ENCODE measurements around the gene TENM3. TPM values are rescaled to one million over a fixed set of nuclear protein-coding genes. Genes with fewer than 3 reads are reported as not detected.

Gene TENM3
- total RNA-seq, 1 donor from 2014 or later: 124 TPM

GRCh38 chr4:182303847-182304246 lies 60.6 kb downstream of the TENM3 start:
- peaks cover 2% of the 10 kb centered on the region for H3K4me1 Mint-ChIP-seq (ENCODE audit: low read depth, unreplicated experiment)
- no peak overlapping the region for H3K27ac Mint-ChIP-seq (ENCODE audit: unreplicated experiment)
- no peak overlapping the region for H3K4me3 Mint-ChIP-seq (ENCODE audit: unreplicated experiment)
- no peaks in the 10 kb centered on the region for H3K27me3 Mint-ChIP-seq (ENCODE audit: unreplicated experiment)
- TF ChIP-seq CTCF (IDR thresholded peaks at IDR 0.05; ENCODE audit: partially characterized antibody, unreplicated experiment): no peak
- no peaks in the 10 kb centered on the region for H3K9me3 Mint-ChIP-seq (ENCODE audit: unreplicated experiment)
- DNase-seq: no peak
- H3K36me3 Mint-ChIP-seq (ENCODE audit: unreplicated experiment): no peaks in the 10 kb centered on the region

- H3K4me1 Mint-ChIP-seq (ENCODE audit: low read depth, unreplicated experiment): no peaks in the 10 kb centered on the region
- no peak for DNase-seq
Measured at GRCh38 chr4:182306792-182307507, 63.7 kb downstream of the TENM3 start.

GRCh38 chr4:182307746-182308145 lies 64.5 kb downstream of the TENM3 start:
- no peak overlapping the region for H3K4me3 Mint-ChIP-seq (ENCODE audit: unreplicated experiment)
- TF ChIP-seq CTCF (IDR thresholded peaks at IDR 0.05; ENCODE audit: partially characterized antibody, unreplicated experiment): no peak
- no peaks in the 10 kb centered on the region for H3K4me1 Mint-ChIP-seq (ENCODE audit: low read depth, unreplicated experiment)
- no peaks in the 10 kb centered on the region for H3K27me3 Mint-ChIP-seq (ENCODE audit: unreplicated experiment)
- no peaks in the 10 kb centered on the region for H3K9me3 Mint-ChIP-seq (ENCODE audit: unreplicated experiment)
- DNase-seq: no peak
- no peaks in the 10 kb centered on the region for H3K36me3 Mint-ChIP-seq (ENCODE audit: unreplicated experiment)
- no peak overlapping the region for H3K27ac Mint-ChIP-seq (ENCODE audit: unreplicated experiment)

More at GRCh38 chr4:182306792-182307507, 63.7 kb downstream of the TENM3 start:
- no peaks in the 10 kb centered on the region for H3K27me3 Mint-ChIP-seq (ENCODE audit: unreplicated experiment)
- no peak overlapping the region for H3K4me3 Mint-ChIP-seq (ENCODE audit: unreplicated experiment)
- TF ChIP-seq CTCF (IDR thresholded peaks at IDR 0.05; ENCODE audit: partially characterized antibody, unreplicated experiment): peak; percentile 13
- H3K9me3 Mint-ChIP-seq (ENCODE audit: unreplicated experiment): no peaks in the 10 kb centered on the region
- H3K36me3 Mint-ChIP-seq (ENCODE audit: unreplicated experiment): no peaks in the 10 kb centered on the region
- H3K27ac Mint-ChIP-seq (ENCODE audit: unreplicated experiment): no peak overlapping the region

- TF ChIP-seq CTCF (IDR thresholded peaks at IDR 0.05; ENCODE audit: partially characterized antibody, unreplicated experiment): no peak
- Mint-ChIP-seq H3K27ac (ENCODE audit: unreplicated experiment) (no peak overlapping the region), H3K36me3 (ENCODE audit: unreplicated experiment) (peaks cover 5% of the 10 kb centered on the region), H3K27me3 (ENCODE audit: unreplicated experiment) (peaks cover 2% of the 10 kb centered on the region), H3K4me3 (ENCODE audit: unreplicated experiment) (no peak overlapping the region), H3K9me3 (ENCODE audit: unreplicated experiment) (peaks cover 3% of the 10 kb centered on the region), H3K4me1 (ENCODE audit: low read depth, unreplicated experiment) (no peaks in the 10 kb centered on the region)
- DNase-seq: no peak
Measured at GRCh38 chr4:182309877-182310276, 66.7 kb downstream of the TENM3 start.

- Mint-ChIP-seq H3K27ac (ENCODE audit: unreplicated experiment) (no peak overlapping the region), H3K4me1 (ENCODE audit: low read depth, unreplicated experiment) (no peaks in the 10 kb centered on the region), H3K9me3 (ENCODE audit: unreplicated experiment) (peaks cover 3% of the 10 kb centered on the region), H3K27me3 (ENCODE audit: unreplicated experiment) (peaks cover 2% of the 10 kb centered on the region), H3K4me3 (ENCODE audit: unreplicated experiment) (no peak overlapping the region), H3K36me3 (ENCODE audit: unreplicated experiment) (peaks cover 5% of the 10 kb centered on the region)
- no peak for TF ChIP-seq CTCF (IDR thresholded peaks at IDR 0.05; ENCODE audit: partially characterized antibody, unreplicated experiment)
- no peak for DNase-seq
Measured at GRCh38 chr4:182310316-182310715, 67.1 kb downstream of the TENM3 start.

Measured in glutamatergic neuron (in vitro differentiated cells).